ENCODE data around the gene NKAIN2.

Gene NKAIN2

DNA sequence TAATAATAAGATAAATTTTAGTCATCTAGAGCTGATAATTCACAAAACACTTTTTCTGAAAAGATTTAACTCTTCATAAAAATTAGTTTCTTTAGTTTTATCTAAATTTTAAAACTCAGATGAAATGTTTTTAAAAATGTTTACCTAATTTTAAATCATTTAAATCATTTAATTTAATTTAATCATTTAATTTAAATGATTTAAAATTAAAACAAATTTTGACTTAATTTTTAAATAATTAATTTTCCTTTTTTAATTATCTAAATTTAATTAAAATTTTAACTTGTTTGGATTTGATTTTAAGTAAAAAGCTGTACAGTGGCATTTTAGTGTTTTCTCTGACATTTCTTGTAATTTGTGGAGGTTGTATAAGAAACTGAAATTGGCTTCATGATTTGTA is 1026.8 kb downstream of the NKAIN2 start:
- TF ChIP-seq ZFX (IDR thresholded peaks at IDR 0.05), result no peak
- no peak overlapping the region for H3K27ac ChIP-seq

DNA sequence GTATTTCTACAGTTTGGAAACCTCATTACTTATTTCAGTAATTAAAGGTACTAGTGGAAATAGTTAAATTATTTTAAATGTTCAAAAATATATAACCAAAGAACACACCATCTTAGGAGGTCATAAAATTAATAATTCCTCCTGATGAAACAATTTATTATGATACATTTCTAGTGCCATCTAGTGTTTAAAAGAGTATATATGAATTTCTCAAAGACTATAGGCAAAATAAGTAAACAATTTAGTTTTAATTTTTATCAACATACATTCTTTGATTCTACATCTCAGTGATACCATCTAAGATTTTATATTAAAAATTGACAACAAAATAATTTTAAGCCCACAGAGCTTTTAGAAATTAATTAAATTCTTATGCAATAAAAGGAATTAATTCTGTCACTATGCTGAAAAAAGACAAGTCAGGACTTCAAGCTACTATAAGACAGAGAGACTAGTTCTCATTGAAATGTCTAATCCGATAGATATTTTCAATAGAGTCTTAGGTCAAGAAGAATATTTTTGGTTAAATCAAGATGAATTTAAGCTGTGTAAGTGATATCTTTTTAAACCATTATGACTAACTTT is 1050.8 kb downstream of the NKAIN2 start:
- TF ChIP-seq ZFX (IDR thresholded peaks at IDR 0.05), result no peak
- TF ChIP-seq, protein P1, sequence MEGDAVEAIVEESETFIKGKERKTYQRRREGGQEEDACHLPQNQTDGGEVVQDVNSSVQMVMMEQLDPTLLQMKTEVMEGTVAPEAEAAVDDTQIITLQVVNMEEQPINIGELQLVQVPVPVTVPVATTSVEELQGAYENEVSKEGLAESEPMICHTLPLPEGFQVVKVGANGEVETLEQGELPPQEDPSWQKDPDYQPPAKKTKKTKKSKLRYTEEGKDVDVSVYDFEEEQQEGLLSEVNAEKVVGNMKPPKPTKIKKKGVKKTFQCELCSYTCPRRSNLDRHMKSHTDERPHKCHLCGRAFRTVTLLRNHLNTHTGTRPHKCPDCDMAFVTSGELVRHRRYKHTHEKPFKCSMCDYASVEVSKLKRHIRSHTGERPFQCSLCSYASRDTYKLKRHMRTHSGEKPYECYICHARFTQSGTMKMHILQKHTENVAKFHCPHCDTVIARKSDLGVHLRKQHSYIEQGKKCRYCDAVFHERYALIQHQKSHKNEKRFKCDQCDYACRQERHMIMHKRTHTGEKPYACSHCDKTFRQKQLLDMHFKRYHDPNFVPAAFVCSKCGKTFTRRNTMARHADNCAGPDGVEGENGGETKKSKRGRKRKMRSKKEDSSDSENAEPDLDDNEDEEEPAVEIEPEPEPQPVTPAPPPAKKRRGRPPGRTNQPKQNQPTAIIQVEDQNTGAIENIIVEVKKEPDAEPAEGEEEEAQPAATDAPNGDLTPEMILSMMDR (conservative IDR thresholded peaks at IDR 0.05), result peak; percentile 50
- no peak overlapping the region for H3K27ac ChIP-seq

DNA sequence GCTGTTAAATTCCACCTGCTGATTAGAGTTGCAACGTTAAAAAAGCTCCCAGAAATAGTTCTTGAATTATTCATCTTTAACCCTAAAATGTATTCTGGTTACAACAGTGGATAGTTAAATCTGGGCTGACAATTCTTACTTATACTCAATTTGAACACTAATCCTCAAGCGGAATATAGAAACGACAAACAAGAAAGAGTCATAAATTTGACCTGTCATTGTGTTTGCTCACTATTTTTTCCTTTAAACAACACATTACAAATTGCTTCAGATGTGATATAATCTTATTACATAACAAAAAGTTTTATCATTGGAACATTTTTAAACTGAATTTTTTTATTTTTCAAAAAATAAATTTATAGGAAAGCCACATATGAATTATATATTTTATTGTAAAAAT is 1054.1 kb downstream of the NKAIN2 start:
- TF ChIP-seq, protein P1 (conservative IDR thresholded peaks at IDR 0.05), result no peak
- TF ChIP-seq ZFX (IDR thresholded peaks at IDR 0.05), result no peak
- no peak overlapping the region for H3K27ac ChIP-seq

DNA sequence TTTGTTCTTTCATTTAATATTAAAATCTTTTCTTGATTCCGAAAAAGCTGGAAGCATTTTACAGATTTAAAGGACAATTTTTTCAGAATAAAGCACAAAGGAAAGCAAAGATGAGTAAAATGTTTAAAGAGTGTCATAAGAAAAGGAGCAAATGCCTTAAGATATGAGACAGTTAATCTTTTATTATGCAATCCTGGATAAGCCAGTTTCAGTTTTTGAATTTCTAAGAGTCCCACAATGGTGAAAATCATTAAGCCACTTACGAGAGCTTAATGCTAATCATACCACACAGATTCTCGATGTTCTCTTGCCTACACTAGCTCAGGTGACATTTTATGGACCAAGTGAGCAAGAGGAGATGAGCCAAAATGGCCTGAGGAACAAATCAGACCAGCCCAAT is 1054.9 kb downstream of the NKAIN2 start:
- no peak overlapping the region for H3K27ac ChIP-seq
- TF ChIP-seq, protein P1 (conservative IDR thresholded peaks at IDR 0.05), result no peak
- no peak for TF ChIP-seq ZFX (IDR thresholded peaks at IDR 0.05)

DNA sequence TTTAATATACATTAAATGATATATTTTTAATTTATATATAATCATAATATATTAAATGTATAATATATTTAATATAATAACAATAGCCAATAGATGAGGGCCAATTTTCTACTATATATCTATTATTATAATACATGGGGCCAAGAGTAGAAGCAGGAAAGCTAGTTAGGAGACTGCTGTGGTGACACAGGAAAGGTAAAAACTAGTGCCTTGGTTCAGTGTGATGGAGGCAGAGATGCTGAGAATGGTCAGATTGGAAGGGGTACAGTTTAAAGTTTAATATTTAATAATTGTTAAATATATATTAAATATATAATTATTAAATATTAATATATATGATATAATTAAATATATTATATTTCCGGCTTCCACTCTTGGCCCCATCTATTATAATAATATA is 1055.7 kb downstream of the NKAIN2 start:
- no peak for TF ChIP-seq ZFX (IDR thresholded peaks at IDR 0.05)
- TF ChIP-seq, protein P1 (conservative IDR thresholded peaks at IDR 0.05), result no peak

DNA sequence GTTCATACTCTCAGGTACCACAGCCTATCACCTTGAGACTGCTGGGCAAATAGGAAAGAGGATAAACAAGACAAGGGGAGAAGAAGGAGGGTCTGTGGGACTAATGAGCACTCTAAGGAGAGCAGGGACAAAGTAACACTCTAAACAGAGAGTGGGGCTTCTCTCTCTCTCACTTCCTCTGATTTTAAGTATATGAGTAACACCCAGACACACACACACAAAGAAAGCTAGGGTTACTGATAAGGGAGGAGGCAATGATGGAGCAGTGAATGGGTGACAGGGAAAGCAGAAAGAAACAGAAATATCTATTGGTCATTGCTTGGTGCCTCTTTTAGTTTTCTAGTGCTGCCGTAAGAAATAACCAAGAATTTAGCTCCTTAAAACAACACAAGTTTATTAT is 1062.4 kb downstream of the NKAIN2 start:
- TF ChIP-seq, protein P1 (conservative IDR thresholded peaks at IDR 0.05), result no peak
- TF ChIP-seq ZFX (IDR thresholded peaks at IDR 0.05), result no peak

More for the DNA sequence above, 1055.7 kb downstream of the NKAIN2 start:
- no peak overlapping the region for H3K27ac ChIP-seq

DNA sequence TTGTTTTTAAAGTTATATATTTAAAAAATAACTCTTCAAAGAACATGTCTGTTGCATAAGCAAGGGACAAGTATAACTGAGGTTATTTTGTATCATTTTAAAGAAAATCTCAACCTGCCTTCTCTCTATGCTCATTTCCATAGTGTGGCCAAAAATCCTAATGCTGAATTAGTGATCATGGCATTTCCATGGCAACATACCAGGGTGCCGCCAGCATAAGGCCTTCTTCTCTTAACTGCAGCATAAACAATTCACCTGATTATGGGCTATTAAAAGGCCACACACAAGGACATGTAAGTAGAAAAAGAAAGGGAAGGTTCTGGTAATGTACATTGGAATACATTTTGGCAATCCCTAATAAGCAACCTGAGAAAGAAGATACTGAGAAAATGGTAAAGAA is 1063.5 kb downstream of the NKAIN2 start:
- no peak overlapping the region for H3K27ac ChIP-seq
- no peak for TF ChIP-seq ZFX (IDR thresholded peaks at IDR 0.05)
- TF ChIP-seq, protein P1 (conservative IDR thresholded peaks at IDR 0.05), result no peak

More for the DNA sequence above, 1062.4 kb downstream of the NKAIN2 start:
- H3K27ac ChIP-seq, result no peak overlapping the region

DNA sequence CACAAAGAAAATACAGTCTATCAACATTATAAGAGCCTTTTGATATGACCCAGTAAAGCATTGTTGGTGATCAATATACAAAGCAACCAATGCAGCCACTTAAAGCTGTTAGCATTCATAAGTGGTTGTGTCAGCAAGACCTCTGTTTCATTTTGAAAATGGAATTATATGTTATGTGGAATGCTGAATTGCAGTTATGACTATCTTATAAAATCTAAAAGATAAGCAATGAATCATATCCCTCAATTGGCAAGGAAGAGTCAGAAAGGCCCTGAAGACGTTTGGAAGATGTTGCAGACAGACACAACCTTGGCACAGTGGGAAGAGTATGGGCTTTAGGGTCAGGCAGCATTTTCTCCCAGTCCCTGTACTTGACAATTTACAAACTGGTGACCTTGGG is 1064.8 kb downstream of the NKAIN2 start:
- no peak for TF ChIP-seq ZFX (IDR thresholded peaks at IDR 0.05)
- TF ChIP-seq, protein P1 (conservative IDR thresholded peaks at IDR 0.05), result no peak
- H3K27ac ChIP-seq, result no peak overlapping the region

All from C4-2B (cell line).